Neutrophil (primary cell): ENCODE data around the gene MRPS35.
"Not testable (repeated sequence)": the region's sequence is repeated elsewhere in the genome, so short reads cannot be mapped to it uniquely, and the experiment has no call there.

Source experiments
- H3K27ac ChIP-seq: fragments of 200-600 bp; sonication (generic); 2 replicates; pipeline ENCODE4 v1.5.1; 2016; ENCODE audit warnings: mild to moderate bottlenecking, moderate library complexity
- H3K27me3 ChIP-seq: fragments of 200-600 bp; sonication (generic); 2 replicates; pipeline ENCODE4 v1.6.0; 2016; ENCODE audit warnings: mild to moderate bottlenecking
- H3K36me3 ChIP-seq: fragments of 200-600 bp; sonication (generic); 2 replicates; pipeline ENCODE4 v1.5.1; 2017
- H3K4me1 ChIP-seq, 2 experiments: fragments of 200-600 bp in 1 of 2; sonication (generic) in 1 of 2; 1 replicate in 1 of 2; 2 replicates in 1 of 2; pipeline versions ENCODE4 v1.5.1 to v1.6.1; 2013 to 2016; ENCODE audit warnings: low read depth in 1 of 2, low read length in 1 of 2, mild to moderate bottlenecking in 1 of 2, moderate library complexity in 1 of 2; ENCODE audit not compliant: control insufficient read depth in 1 of 2, insufficient read depth in 1 of 2
- H3K4me3 ChIP-seq, 2 experiments: fragments of 200-600 bp in 1 of 2; sonication (generic) in 1 of 2; 1 replicate in 1 of 2; 2 replicates in 1 of 2; pipeline ENCODE4 v1.5.1; 2013 to 2016; ENCODE audit warnings: low read depth in 1 of 2, low read length in 1 of 2, mild to moderate bottlenecking in 1 of 2, moderate library complexity in 1 of 2
- H3K9me3 ChIP-seq: fragments of 200-600 bp; sonication (generic); 2 replicates; pipeline ENCODE4 v1.5.1; 2016
- TF ChIP-seq, protein P1 (sequence below): fragments of 200-600 bp; sonication (generic); IDR thresholded peaks from 2 replicates; pipeline ENCODE4 v1.5.1; 2016; ENCODE audit warnings: antibody characterized with exemption

MRPS35 gene

GRCh38 chr12:27730097-27730588 is 19.5 kb downstream of the MRPS35 start:
- Histone ChIP-seq H3K36me3 (peaks cover 12% of the 10 kb centered on the region), H3K27ac (no peak overlapping the region), H3K27me3 (no peaks in the 10 kb centered on the region), H3K4me1 (no peaks in the 10 kb centered on the region), H3K4me3 (no peak overlapping the region), H3K9me3 (no peaks in the 10 kb centered on the region)
- TF ChIP-seq, protein P1, sequence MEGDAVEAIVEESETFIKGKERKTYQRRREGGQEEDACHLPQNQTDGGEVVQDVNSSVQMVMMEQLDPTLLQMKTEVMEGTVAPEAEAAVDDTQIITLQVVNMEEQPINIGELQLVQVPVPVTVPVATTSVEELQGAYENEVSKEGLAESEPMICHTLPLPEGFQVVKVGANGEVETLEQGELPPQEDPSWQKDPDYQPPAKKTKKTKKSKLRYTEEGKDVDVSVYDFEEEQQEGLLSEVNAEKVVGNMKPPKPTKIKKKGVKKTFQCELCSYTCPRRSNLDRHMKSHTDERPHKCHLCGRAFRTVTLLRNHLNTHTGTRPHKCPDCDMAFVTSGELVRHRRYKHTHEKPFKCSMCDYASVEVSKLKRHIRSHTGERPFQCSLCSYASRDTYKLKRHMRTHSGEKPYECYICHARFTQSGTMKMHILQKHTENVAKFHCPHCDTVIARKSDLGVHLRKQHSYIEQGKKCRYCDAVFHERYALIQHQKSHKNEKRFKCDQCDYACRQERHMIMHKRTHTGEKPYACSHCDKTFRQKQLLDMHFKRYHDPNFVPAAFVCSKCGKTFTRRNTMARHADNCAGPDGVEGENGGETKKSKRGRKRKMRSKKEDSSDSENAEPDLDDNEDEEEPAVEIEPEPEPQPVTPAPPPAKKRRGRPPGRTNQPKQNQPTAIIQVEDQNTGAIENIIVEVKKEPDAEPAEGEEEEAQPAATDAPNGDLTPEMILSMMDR = no peak

DNA sequence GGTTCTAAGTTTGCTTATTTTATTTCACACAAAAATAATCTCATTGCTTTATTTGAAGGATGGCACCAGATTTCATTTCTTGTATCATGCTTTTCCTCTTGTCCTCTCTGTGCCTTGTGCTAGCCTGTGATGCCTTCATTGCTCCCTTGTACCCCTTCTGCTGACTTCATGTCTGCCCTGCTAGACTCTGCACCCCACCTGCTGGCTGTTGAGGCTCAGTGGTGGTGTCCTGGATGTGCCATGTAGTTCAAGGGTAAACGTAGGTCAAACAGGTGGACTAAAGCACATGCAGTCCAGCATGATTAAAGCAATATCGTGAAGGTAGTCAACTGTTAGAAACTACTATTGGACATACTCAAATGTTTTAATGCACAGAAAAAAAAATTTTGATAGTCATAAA is 21.6 kb downstream of the MRPS35 start:
- Histone ChIP-seq H3K4me3 (no peak overlapping the region), H3K36me3 (peaks cover 14% of the 10 kb centered on the region), H3K4me1 (no peaks in the 10 kb centered on the region), H3K27me3 (no peaks in the 10 kb centered on the region), H3K9me3 (no peaks in the 10 kb centered on the region), H3K27ac (no peak overlapping the region)
- TF ChIP-seq, protein P1 = no peak

DNA sequence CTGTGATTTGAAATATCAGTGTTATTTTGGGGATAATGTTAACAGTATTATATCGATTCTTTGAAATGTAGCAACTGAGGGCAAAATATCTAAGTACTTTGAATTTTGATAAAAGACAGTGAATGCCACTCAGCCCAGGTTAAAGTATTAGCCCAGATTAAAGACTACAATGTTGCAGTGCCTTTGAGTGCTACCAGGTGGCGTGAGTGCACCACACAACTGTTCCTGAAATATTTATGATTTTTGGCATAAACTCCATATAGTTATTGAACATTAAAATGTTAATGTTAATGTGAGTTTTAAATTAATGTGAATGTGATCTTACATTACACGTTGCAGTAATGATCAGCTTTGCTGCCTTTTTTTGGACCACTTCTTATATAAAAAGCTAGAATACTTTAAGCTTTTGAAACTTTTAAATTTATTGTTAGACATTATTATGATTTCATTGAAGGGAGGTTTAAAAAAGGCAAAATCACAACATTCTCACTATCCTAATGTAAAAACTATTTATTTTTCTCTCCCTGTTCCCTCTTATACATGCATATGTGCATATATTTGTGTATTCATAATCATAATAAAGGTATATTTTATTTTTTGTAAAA is 22.5 kb downstream of the MRPS35 start:
- TF ChIP-seq, protein P1 = no peak
- H3K4me1 ChIP-seq = no peaks in the 10 kb centered on the region
- H3K27me3 ChIP-seq = no peaks in the 10 kb centered on the region
- H3K27ac ChIP-seq = no peak overlapping the region
- H3K4me3 ChIP-seq = no peak overlapping the region
- no peaks in the 10 kb centered on the region for H3K9me3 ChIP-seq
- H3K36me3 ChIP-seq = peaks cover 19% of the 10 kb centered on the region

- TF ChIP-seq, protein P1 = no peak
- H3K36me3 ChIP-seq = peaks cover 22% of the 10 kb centered on the region
These were observed 23.2 kb downstream of the MRPS35 start for GRCh38 chr12:27733791-27734190.

GRCh38 chr12:27734321-27734720 is 23.7 kb downstream of the MRPS35 start:
- not testable (repeated sequence) for H3K27me3 ChIP-seq, H3K4me1 ChIP-seq, H3K4me3 ChIP-seq, H3K27ac ChIP-seq, H3K9me3 ChIP-seq
- H3K36me3 ChIP-seq = peaks cover 27% of the 10 kb centered on the region

More at GRCh38 chr12:27733791-27734190, 23.2 kb downstream of the MRPS35 start:
- H3K27ac ChIP-seq = no peak overlapping the region
- no peaks in the 10 kb centered on the region for H3K27me3 ChIP-seq
- H3K4me3 ChIP-seq = no peak overlapping the region
- H3K9me3 ChIP-seq = no peaks in the 10 kb centered on the region
- H3K4me1 ChIP-seq = no peaks in the 10 kb centered on the region

DNA sequence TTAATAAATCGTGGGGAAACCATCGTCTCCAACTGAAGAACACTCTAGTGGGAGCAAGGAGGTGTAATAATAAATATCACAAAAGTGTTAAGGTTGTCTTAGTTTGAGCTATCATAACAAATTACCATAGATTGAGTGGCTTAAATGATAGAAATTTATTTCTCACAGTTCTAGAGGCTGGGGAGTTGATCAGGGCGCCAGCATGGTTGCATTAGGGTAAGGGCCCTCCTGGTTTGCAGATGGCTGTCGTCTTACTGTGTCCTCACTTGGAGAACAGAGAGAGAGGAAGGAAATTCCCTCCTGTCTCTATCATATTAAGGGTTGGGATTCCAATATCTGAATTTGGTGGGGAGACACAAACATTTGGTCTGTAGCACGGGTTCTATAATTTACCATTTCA is 33.0 kb downstream of the MRPS35 start:
- peaks cover 20% of the 10 kb centered on the region for H3K36me3 ChIP-seq

GRCh38 chr12:27745734-27746133 is 35.1 kb downstream of the MRPS35 start:
- not testable (repeated sequence) for H3K9me3 ChIP-seq, H3K4me1 ChIP-seq

More for the DNA sequence above, 33.0 kb downstream of the MRPS35 start:
- Histone ChIP-seq H3K4me3 (no peak overlapping the region), H3K27ac (no peak overlapping the region), H3K27me3 (no peaks in the 10 kb centered on the region), H3K9me3 (no peaks in the 10 kb centered on the region), H3K4me1 (peaks cover 0 to 7% of the 10 kb centered on the region in 2 experiments)
- TF ChIP-seq, protein P1 = no peak

More at GRCh38 chr12:27745734-27746133, 35.1 kb downstream of the MRPS35 start:
- not testable (repeated sequence) for H3K27ac ChIP-seq, H3K36me3 ChIP-seq, H3K4me3 ChIP-seq, H3K27me3 ChIP-seq
